CD4-positive, alpha-beta T cell (primary cell): ENCODE data around the gene ATXN1. TPM values are rescaled to one million over a fixed set of nuclear protein-coding genes. Genes with fewer than 3 reads are reported as not detected.

Experiments
- ATAC-seq: fragments of 200-7000 bp; cut with Tn5 transposase; one replicate; pipeline ENCODE4 v1.10.0; 2022; ENCODE audit warnings: mild to moderate bottlenecking; ENCODE audit not compliant: poor library complexity
- CTCF ChIA-PET: fragments of 350-600 bp; sonication (Branson Sonifier 250); formaldehyde crosslinking; loops from one replicate; lab custom pipeline; 2021; ENCODE audit warnings: antibody characterized with exemption, inconsistent platforms; lab: Charles Lee
- POLR2A ChIA-PET: fragments of 350-600 bp; sonication (Branson Sonifier 250); formaldehyde crosslinking; loops from one replicate; lab custom pipeline; 2021; ENCODE audit warnings: antibody characterized with exemption, inconsistent platforms; lab: Charles Lee
- DNase-seq, 14 experiments: peaks; one replicate each; pipeline ENCODE4 v3.0.0-alpha.2; 2013 to 2020; ENCODE audit warnings: mixed read lengths in 2 of 14
- H3K27ac ChIP-seq, 2 donors: one replicate each; pipeline versions ENCODE4 v1.5.1 to v1.7.0; 2013; ENCODE audit warnings: low read length in 2 of 2, low read depth in 1 of 2, mild to moderate bottlenecking in 1 of 2
- H3K27me3 ChIP-seq, 2 experiments: 1 replicate in 1 of 2; 2 replicates in 1 of 2; pipeline versions ENCODE4 v1.6.1 to v1.7.0; 2013; ENCODE audit warnings: low read length in 2 of 2, control low read depth in 1 of 2, mild to moderate bottlenecking in 1 of 2, moderate library complexity in 1 of 2; ENCODE audit not compliant: insufficient read depth in 2 of 2, control insufficient read depth in 1 of 2
- H3K36me3 ChIP-seq: one replicate; pipeline ENCODE4 v1.6.1; 2013; ENCODE audit warnings: low read length, control low read depth; ENCODE audit not compliant: insufficient read depth
- H3K4me1 ChIP-seq: one replicate; pipeline ENCODE4 v1.6.1; 2013; ENCODE audit warnings: low read length, control low read depth; ENCODE audit not compliant: insufficient read depth
- H3K4me3 ChIP-seq: one replicate; pipeline ENCODE4 v1.5.1; 2013; ENCODE audit warnings: mild to moderate bottlenecking, low read length, moderate library complexity
- H3K9me3 ChIP-seq, 2 experiments: 1 replicate in 1 of 2; 2 replicates in 1 of 2; pipeline versions ENCODE4 v1.6.1 to v1.7.0; 2013; ENCODE audit warnings: low read length in 2 of 2, mild to moderate bottlenecking in 2 of 2, control low read depth in 1 of 2, moderate library complexity in 1 of 2; ENCODE audit not compliant: control insufficient read depth in 1 of 2, insufficient read depth in 1 of 2
- H3K27ac Mint-ChIP-seq: one replicate; pipeline ENCODE4 v1.8.0; 2020; ENCODE audit warnings: mixed read lengths
- H3K27me3 Mint-ChIP-seq: one replicate; pipeline ENCODE4 v1.8.0; 2021; ENCODE audit warnings: mixed read lengths
- H3K36me3 Mint-ChIP-seq: one replicate; pipeline ENCODE4 v1.8.0; 2021; ENCODE audit warnings: low read depth, mixed read lengths
- H3K4me1 Mint-ChIP-seq: one replicate; pipeline ENCODE4 v1.8.0; 2021; ENCODE audit warnings: low read depth, mixed read lengths
- H3K4me3 Mint-ChIP-seq: one replicate; pipeline ENCODE4 v1.8.0; 2020; ENCODE audit warnings: mild to moderate bottlenecking, mixed read lengths
- H3K9me3 Mint-ChIP-seq: one replicate; pipeline ENCODE4 v1.8.0; 2020; ENCODE audit warnings: mixed read lengths
- CTCF ChIP-seq: fragments of 200-600 bp; IDR thresholded peaks from one replicate; pipeline ENCODE4 v1.8.0; 2022; ENCODE audit warnings: antibody characterized with exemption, mild to moderate bottlenecking
- intact Hi-C, 2 experiments: fragments of 100-400 bp; cut with DNase I in 1 of 2; cut with micrococcal nuclease in 1 of 2; formaldehyde crosslinking; loops; one replicate each; pipeline versions ENCODE4 v1.15.1 to v1.9.0; 2023 to 2025; cut with DNase I, micrococcal nuclease
- total RNA-seq, 174 experiments: library from RNA in 2 of 174; stranded (reverse) in 2 of 174; gene quantifications; one replicate each; pipeline ENCODE4 v1.2.3 and lab custom pipeline; 2021 to 2026

ATXN1 gene
- total RNA-seq, 2 experiments from 2014 or later = 74.2 to 76.7 TPM

- Histone ChIP-seq H3K9me3 (peaks cover 0 to 4% of the 10 kb centered on the region in 2 experiments), H3K4me3 (no peak overlapping the region), H3K27me3 (no peaks in the 10 kb centered on the region), H3K27ac (peak overlapping the region in 1 of 2 donors; percentile 33), H3K4me1 (peaks cover 29% of the 10 kb centered on the region), H3K36me3 (peaks cover 3% of the 10 kb centered on the region)
- no peak for TF ChIP-seq CTCF
- no peak for ATAC-seq
- Mint-ChIP-seq H3K27ac (peak overlapping the region; percentile 78), H3K4me1 (peaks cover 59% of the 10 kb centered on the region), H3K9me3 (peaks cover 3% of the 10 kb centered on the region), H3K4me3 (peak overlapping the region; percentile 69), H3K36me3 (peaks cover 43% of the 10 kb centered on the region), H3K27me3 (no peaks in the 10 kb centered on the region)
- POLR2A ChIA-PET = interaction anchor here (0.7 to 2.6 kb wide), 9 partner anchors 12 to 167 kb away, joined by 3 to 20 read pairs (median 3); partner anchors contain the start of gene ATXN1
- DNase-seq = no peak
- intact Hi-C loops = loop anchor here in 1 of 2 experiments (5.0 kb wide), 1 partner anchor 39 kb away; no protein-coding TSS in a partner anchor
- CTCF ChIA-PET = interaction anchor here (0.8 to 2.1 kb wide), 3 partner anchors 13 to 104 kb away, joined by 3 to 7 read pairs (median 4); no protein-coding TSS in a partner anchor
These were observed 102.8 kb downstream of the ATXN1 start for GRCh38 chr6:16658348-16659034.

- H3K4me1 Mint-ChIP-seq = peaks cover 66% of the 10 kb centered on the region
- CTCF ChIA-PET = interaction anchor here (2.1 kb wide), 1 partner anchor 105 kb away, joined by 7 read pairs; no protein-coding TSS in a partner anchor
- H3K27ac Mint-ChIP-seq = peak overlapping the region; percentile 78
- peaks cover 3% of the 10 kb centered on the region for H3K9me3 Mint-ChIP-seq
- POLR2A ChIA-PET = interaction anchor here (0.7 to 2.6 kb wide), 7 partner anchors 11 to 104 kb away, joined by 3 to 20 read pairs (median 3); partner anchors contain the start of gene ATXN1
- DNase-seq (peak in 3 of 14 experiments; percentile 40 to 55 (median 52)), ATAC-seq (no peak)
- intact Hi-C loops = loop anchor here in 1 of 2 experiments (5.0 kb wide), 1 partner anchor 40 kb away; no protein-coding TSS in a partner anchor
- Histone ChIP-seq H3K27ac (peak overlapping the region in 1 of 2 donors; percentile 33), H3K9me3 (peaks cover 0 to 4% of the 10 kb centered on the region in 2 experiments), H3K36me3 (peaks cover 8% of the 10 kb centered on the region), H3K4me3 (no peak overlapping the region), H3K27me3 (no peaks in the 10 kb centered on the region), H3K4me1 (peaks cover 36% of the 10 kb centered on the region)
- H3K4me3 Mint-ChIP-seq = peak overlapping the region; percentile 69
- H3K27me3 Mint-ChIP-seq = no peaks in the 10 kb centered on the region
- H3K36me3 Mint-ChIP-seq = peaks cover 43% of the 10 kb centered on the region
- no peak for TF ChIP-seq CTCF
These were observed 103.5 kb downstream of the ATXN1 start for GRCh38 chr6:16657768-16658167.

- Mint-ChIP-seq H3K36me3 (peaks cover 32% of the 10 kb centered on the region), H3K4me3 (no peak overlapping the region), H3K9me3 (peaks cover 2% of the 10 kb centered on the region), H3K27me3 (no peaks in the 10 kb centered on the region), H3K4me1 (peaks cover 79% of the 10 kb centered on the region), H3K27ac (peak overlapping the region; percentile 22)
- no peak for DNase-seq
- Histone ChIP-seq H3K36me3 (peaks cover 8% of the 10 kb centered on the region), H3K27ac (no peak overlapping the region), H3K4me1 (peaks cover 49% of the 10 kb centered on the region), H3K27me3 (no peaks in the 10 kb centered on the region), H3K4me3 (no peak overlapping the region), H3K9me3 (peaks cover 0 to 1% of the 10 kb centered on the region in 2 experiments)
- POLR2A ChIA-PET = no interaction called here
- TF ChIP-seq CTCF = no peak
- intact Hi-C loops = loop anchor here in 1 of 2 experiments (5.0 kb wide), 1 partner anchor 41 kb away; no protein-coding TSS in a partner anchor
- CTCF ChIA-PET = no interaction called here
- no peak for ATAC-seq
These were observed 104.8 kb downstream of the ATXN1 start for GRCh38 chr6:16656451-16656850.
